Measurements from ENCODE around the gene PRORP.

PRORP gene

DNA sequence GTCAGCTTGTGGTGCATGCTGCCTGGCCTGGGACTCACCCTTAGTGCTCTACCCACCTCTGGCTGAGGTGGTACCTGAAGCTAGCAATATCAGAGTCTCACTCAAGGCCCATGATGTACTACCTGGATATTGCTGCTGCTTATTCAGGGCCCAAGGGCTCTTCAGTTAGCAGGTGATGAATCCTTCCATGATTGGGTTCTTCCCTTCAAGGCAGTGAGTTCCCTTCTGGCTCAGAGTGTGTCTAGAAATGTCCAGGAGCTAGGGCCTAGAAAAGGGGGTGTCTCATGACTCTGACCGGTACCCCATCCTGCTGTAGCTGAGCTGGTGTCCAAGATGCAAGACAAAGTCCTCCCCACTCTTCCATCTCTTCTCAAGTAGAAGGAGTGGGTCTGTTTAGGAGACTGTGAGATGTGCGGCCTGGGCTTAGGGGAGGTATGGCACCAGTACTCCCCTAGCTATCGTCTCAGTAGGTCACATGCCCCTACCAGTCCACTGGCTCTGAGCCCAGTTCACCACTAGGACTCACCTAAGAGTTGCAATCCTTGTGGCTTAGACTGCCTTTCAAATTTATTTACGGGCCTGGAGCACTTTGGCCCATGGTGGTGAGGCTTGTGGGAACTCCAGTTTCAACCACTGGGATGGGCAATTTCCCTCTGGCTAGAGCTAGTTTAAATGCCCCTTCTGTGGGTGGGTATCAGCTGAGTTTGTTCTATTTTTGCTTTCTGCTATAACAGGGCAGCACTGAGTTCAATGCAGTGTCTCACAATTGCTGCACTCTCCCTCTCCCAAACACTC, 12.2 kb downstream of the PRORP start:
- no peak overlapping the region for H3K4me3 ChIP-seq (replicated peaks in 1 of 2; ENCODE audit: low read depth in 2 of 2, low read length in 2 of 2)
- TF ChIP-seq, protein P1, sequence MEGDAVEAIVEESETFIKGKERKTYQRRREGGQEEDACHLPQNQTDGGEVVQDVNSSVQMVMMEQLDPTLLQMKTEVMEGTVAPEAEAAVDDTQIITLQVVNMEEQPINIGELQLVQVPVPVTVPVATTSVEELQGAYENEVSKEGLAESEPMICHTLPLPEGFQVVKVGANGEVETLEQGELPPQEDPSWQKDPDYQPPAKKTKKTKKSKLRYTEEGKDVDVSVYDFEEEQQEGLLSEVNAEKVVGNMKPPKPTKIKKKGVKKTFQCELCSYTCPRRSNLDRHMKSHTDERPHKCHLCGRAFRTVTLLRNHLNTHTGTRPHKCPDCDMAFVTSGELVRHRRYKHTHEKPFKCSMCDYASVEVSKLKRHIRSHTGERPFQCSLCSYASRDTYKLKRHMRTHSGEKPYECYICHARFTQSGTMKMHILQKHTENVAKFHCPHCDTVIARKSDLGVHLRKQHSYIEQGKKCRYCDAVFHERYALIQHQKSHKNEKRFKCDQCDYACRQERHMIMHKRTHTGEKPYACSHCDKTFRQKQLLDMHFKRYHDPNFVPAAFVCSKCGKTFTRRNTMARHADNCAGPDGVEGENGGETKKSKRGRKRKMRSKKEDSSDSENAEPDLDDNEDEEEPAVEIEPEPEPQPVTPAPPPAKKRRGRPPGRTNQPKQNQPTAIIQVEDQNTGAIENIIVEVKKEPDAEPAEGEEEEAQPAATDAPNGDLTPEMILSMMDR (IDR thresholded peaks at IDR 0.05; ENCODE audit: low read depth, low read length), result no peak
- no peak for DNase-seq (ENCODE audit: low read depth in 2 of 2)

DNA sequence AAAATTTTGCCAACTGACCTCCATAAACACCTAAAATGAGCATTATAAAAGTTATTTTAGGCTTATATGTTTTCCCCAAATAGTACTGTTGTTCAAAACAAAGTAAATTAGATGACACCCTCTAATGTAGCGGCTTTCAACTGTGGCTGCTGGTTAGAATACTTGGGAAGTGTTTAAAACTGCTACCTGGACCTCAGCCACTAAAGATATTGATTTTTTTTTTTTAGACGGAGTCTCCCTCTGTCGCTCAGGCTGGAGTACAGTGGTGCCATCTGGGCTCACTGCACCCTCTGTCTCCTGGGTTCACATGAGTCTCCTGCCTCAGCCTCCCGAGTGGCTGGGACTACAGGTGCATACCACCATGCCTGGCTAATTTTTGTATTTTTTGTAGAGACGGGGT, 16.2 kb downstream of the PRORP start:
- TF ChIP-seq, protein P1 (IDR thresholded peaks at IDR 0.05; ENCODE audit: low read depth, low read length), result no peak
- H3K4me3 ChIP-seq (replicated peaks in 1 of 2; ENCODE audit: low read depth in 2 of 2, low read length in 2 of 2), result no peak overlapping the region
- no peak for DNase-seq (ENCODE audit: low read depth in 2 of 2)

DNA sequence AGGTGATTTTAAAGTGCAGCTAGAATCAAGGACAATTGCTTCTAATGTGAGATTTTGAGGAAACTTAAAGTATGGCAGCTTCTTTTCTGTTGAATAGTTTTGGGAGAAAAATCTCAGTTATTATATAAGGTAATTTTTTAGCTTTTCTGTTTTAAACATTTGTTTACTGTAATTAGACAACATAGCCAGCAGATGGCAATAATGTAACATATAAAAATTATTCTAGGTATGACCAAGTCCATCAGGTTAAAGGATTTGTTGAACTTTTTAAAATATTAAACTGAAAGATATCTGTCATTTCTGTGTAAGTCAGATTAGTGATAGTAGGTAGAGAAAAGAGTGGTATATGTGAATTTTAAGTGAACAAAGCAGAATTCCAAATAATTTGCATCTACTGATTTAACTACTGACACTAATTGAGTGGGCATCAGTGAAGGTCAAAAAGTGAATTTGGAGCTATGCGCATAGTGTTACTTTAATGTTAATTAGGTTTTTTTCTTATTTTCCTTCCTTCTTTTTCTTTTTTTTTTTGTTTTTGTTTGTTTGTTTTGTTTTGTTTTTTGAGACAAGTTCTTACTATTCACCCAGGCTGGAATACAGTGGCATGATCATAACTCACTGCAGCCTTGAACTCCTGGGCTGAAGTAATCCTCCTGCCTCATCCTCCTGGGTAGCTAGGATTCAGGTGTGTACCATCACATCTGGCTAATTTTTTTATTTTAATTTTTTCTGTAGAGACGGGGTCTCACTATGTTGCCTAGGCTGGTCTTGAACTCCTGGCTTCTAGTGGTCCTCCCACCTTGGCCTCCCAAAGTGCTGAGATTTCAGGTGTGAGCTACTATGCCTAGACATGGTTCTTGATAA, 18.6 kb downstream of the PRORP start:
- H3K4me3 ChIP-seq (replicated peaks in 1 of 2; ENCODE audit: low read depth in 2 of 2, low read length in 2 of 2), result no peak overlapping the region
- peak in 1 of 2 donors; percentile 56 for DNase-seq (ENCODE audit: low read depth in 2 of 2)
- TF ChIP-seq, protein P1 (IDR thresholded peaks at IDR 0.05; ENCODE audit: low read depth, low read length), result peak; percentile 17

DNA sequence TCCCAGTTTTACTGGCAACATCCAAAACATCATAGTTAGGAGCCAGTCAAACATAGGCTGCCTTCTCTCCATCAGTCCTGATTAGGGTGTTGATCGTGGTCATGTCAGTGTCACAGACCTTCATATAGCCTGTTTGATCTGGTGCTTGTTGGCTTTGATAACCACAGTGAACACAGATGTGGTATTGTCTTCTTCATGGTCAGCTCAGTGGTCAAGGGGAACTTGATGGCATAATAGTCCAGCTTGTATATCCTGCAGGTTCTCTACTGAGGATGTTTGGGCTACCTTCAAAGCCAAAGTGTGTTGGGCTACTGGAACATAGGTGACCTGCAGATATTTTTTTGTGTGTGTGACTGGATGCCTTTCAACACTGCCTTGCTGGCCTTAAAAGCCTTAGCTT, 21.7 kb downstream of the PRORP start:
- H3K4me3 ChIP-seq (replicated peaks in 1 of 2; ENCODE audit: low read depth in 2 of 2, low read length in 2 of 2), result no peak overlapping the region
- TF ChIP-seq, protein P1 (IDR thresholded peaks at IDR 0.05; ENCODE audit: low read depth, low read length), result no peak

DNA sequence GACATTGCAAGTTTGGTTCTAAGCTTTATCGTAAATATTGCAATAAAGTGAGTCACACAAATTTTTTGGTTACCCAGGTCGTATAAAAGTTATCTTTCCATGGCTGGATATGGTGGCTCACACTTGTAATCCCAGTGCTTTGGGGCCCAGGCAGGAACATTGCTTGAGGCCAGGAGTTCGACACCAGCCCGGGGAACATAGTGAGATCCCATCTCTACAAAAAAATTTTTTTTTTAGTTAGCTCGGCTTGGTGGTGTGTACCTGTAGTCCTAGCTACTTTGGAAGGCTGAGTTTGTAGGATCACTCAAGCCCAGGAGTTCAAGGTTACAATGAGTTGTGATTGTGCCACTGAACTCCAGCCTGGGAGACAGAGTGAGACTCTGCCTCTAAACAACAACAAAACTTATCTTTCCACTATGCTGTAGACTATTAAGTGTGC, 24.4 kb downstream of the PRORP start:
- DNase-seq (ENCODE audit: low read depth in 2 of 2), result no peak
- TF ChIP-seq, protein P1 (IDR thresholded peaks at IDR 0.05; ENCODE audit: low read depth, low read length), result no peak
- H3K4me3 ChIP-seq (replicated peaks in 1 of 2; ENCODE audit: low read depth in 2 of 2, low read length in 2 of 2), result no peak overlapping the region

More for the DNA sequence above, 21.7 kb downstream of the PRORP start:
- DNase-seq (ENCODE audit: low read depth in 2 of 2), result no peak

DNA sequence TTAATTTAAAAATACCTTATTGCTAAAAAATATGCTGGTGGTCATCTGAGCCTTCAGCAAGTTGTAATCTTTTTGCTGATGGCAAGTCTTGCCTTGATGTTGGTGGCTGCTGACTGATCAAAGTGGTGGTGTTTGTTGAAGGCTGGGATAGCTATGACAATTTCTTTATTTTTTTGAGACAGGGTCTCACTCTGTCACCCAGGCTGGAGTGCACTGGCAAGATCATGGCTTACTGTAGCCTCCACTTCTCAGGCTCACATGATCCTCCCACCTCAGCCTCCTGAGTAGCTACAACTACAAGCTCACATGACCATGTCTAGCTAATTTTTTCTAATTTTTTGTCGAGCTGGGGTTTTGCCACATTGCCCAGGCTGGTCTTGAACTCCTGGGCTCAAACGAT, 24.8 kb downstream of the PRORP start:
- H3K4me3 ChIP-seq (replicated peaks in 1 of 2; ENCODE audit: low read depth in 2 of 2, low read length in 2 of 2), result no peak overlapping the region
- TF ChIP-seq, protein P1 (IDR thresholded peaks at IDR 0.05; ENCODE audit: low read depth, low read length), result no peak
- no peak for DNase-seq (ENCODE audit: low read depth in 2 of 2)

Data from cardiac fibroblast (primary cell).